Mesenchymal stem cell (in vitro differentiated cells and primary cell): ENCODE measurements around the gene AP2M1.
"Not testable (repeated sequence)": the region's sequence is repeated elsewhere in the genome, so short reads cannot be mapped to it uniquely, and the experiment has no call there.

Source experiments
- DNase-seq: peaks from one replicate; pipeline ENCODE4 v3.0.0-alpha.2; 2013
- H2AFZ ChIP-seq: one replicate; pipeline ENCODE4 v1.6.1; 2013; ENCODE audit warnings: low read depth, mild to moderate bottlenecking, control low read depth, inconsistent platforms, low read length, moderate library complexity
- H2AK5ac ChIP-seq: 2 replicates; pipeline ENCODE4 v1.6.1; 2013; ENCODE audit warnings: low read length, moderate library complexity, mild to moderate bottlenecking, inconsistent platforms; ENCODE audit not compliant: severe bottlenecking
- H2BK120ac ChIP-seq: one replicate; pipeline ENCODE4 v1.6.1; 2013; ENCODE audit warnings: low read depth, mild to moderate bottlenecking, inconsistent platforms, low read length, moderate library complexity
- H2BK12ac ChIP-seq, 2 experiments: one replicate each; pipeline ENCODE4 v1.6.1; 2013; ENCODE audit warnings: inconsistent platforms in 2 of 2, low read length in 2 of 2, mild to moderate bottlenecking in 2 of 2, moderate library complexity in 2 of 2, control low read depth in 1 of 2
- H2BK15ac ChIP-seq: one replicate; pipeline ENCODE4 v1.6.1; 2013; ENCODE audit warnings: mild to moderate bottlenecking, low read depth, inconsistent platforms; ENCODE audit not compliant: poor library complexity, severe bottlenecking
- H2BK5ac ChIP-seq: 2 replicates; pipeline ENCODE4 v1.6.1; 2013; ENCODE audit warnings: low read depth, mild to moderate bottlenecking, low read length, control low read depth, inconsistent platforms; ENCODE audit not compliant: poor library complexity, severe bottlenecking
- H3K14ac ChIP-seq, 2 experiments: one replicate each; pipeline ENCODE4 v1.6.1; 2013; ENCODE audit warnings: inconsistent platforms in 2 of 2, low read length in 2 of 2, control low read depth in 1 of 2, mild to moderate bottlenecking in 1 of 2, moderate library complexity in 1 of 2
- H3K18ac ChIP-seq, 2 experiments: one replicate each; pipeline ENCODE4 v1.6.1; 2013; ENCODE audit warnings: inconsistent platforms in 2 of 2, low read length in 2 of 2, control low read depth in 1 of 2, low read depth in 1 of 2, mild to moderate bottlenecking in 1 of 2
- H3K23ac ChIP-seq, 2 experiments: one replicate each; pipeline ENCODE4 v1.6.1; 2013; ENCODE audit warnings: inconsistent platforms in 2 of 2, low read length in 2 of 2, mild to moderate bottlenecking in 2 of 2, moderate library complexity in 2 of 2, control low read depth in 1 of 2
- H3K27ac ChIP-seq: 2 replicates; pipeline ENCODE4 v1.5.1; 2013; ENCODE audit warnings: mild to moderate bottlenecking, moderate library complexity, low read length, control low read depth, inconsistent platforms; ENCODE audit not compliant: poor library complexity, severe bottlenecking
- H3K27me3 ChIP-seq, 2 experiments: 2 replicates each; pipeline versions ENCODE4 v1.6.1 to v1.7.0; 2013; ENCODE audit warnings: low read length in 2 of 2, mild to moderate bottlenecking in 2 of 2, moderate library complexity in 2 of 2, control low read depth in 1 of 2, inconsistent platforms in 1 of 2; ENCODE audit not compliant: control insufficient read depth in 1 of 2, insufficient read depth in 1 of 2
- H3K36me3 ChIP-seq, 2 experiments: 2 replicates each; pipeline versions ENCODE4 v1.6.1 to v1.7.0; 2013; ENCODE audit warnings: low read length in 2 of 2, control low read depth in 1 of 2, inconsistent platforms in 1 of 2, low read depth in 1 of 2, mild to moderate bottlenecking in 1 of 2; ENCODE audit not compliant: insufficient read depth in 2 of 2, control insufficient read depth in 1 of 2
- H3K4ac ChIP-seq, 2 experiments: one replicate each; pipeline ENCODE4 v1.6.1; 2013; ENCODE audit warnings: inconsistent platforms in 2 of 2, low read length in 2 of 2, mild to moderate bottlenecking in 2 of 2, moderate library complexity in 2 of 2, control low read depth in 1 of 2, low read depth in 1 of 2
- H3K4me1 ChIP-seq: 2 replicates; pipeline ENCODE4 v1.6.1; 2013; ENCODE audit warnings: low read depth, low read length, control low read depth; ENCODE audit not compliant: control insufficient read depth, insufficient read depth
- H3K4me2 ChIP-seq: 2 replicates; pipeline ENCODE4 v1.6.1; 2013; ENCODE audit warnings: low read length, mild to moderate bottlenecking, inconsistent platforms; ENCODE audit not compliant: poor library complexity, severe bottlenecking
- H3K4me3 ChIP-seq, 2 experiments: 2 replicates each; pipeline versions ENCODE4 v1.5.1 to v1.7.0; 2013; ENCODE audit warnings: low read length in 2 of 2, mild to moderate bottlenecking in 2 of 2, control low read depth in 1 of 2, low read depth in 1 of 2; ENCODE audit not compliant: insufficient read depth in 1 of 2
- H3K79me1 ChIP-seq: replicated peaks from 2 replicates; pipeline ENCODE4 v1.6.1; 2013; ENCODE audit warnings: mild to moderate bottlenecking, control low read depth, low read length, inconsistent platforms; ENCODE audit not compliant: poor library complexity, severe bottlenecking
- H3K9ac ChIP-seq: 2 replicates; pipeline ENCODE4 v1.7.0; 2013; ENCODE audit warnings: mild to moderate bottlenecking, low read length, moderate library complexity
- H3K9me3 ChIP-seq: 2 replicates; pipeline ENCODE4 v1.7.0; 2013; ENCODE audit warnings: mild to moderate bottlenecking, low read length; ENCODE audit not compliant: control insufficient read depth
- H4K8ac ChIP-seq: one replicate; pipeline ENCODE4 v1.6.1; 2013; ENCODE audit warnings: inconsistent platforms, mild to moderate bottlenecking, low read length, moderate library complexity
- H4K91ac ChIP-seq: one replicate; pipeline ENCODE4 v1.6.1; 2013; ENCODE audit warnings: mild to moderate bottlenecking, low read length, inconsistent platforms
- WGBS: methylation state at CpG from one replicate; pipeline ENCODE4 v1.1.7; 2013; ENCODE audit warnings: mixed read lengths; 5-methylcytosine and 5-hydroxymethylcytosine counted together

The AP2M1 gene

DNA sequence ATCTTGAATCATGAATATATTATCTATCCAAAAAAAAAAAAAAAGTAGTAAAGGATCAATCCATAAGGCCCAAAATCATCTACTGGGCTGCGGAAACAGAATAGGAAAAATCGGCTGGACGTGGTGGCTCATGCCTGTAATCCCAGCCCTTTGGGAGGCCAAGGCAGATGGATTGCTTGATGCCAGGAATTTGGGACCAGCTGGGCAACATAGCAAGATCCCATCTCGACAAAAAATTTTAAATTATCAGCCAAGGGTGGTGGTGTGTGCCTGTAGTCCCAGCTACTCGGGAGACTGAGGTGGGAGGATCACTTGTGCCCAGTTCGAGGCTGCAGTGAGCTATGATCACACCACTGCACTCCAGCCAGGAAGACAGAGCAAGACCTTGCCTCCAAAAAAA, 25.5 kb upstream of the AP2M1 start:
- Histone ChIP-seq H3K4ac (no peak overlapping the region), H2BK5ac (no peak overlapping the region), H3K4me2 (no peak overlapping the region), H3K27ac (no peak overlapping the region), H3K27me3 (no peaks in the 10 kb centered on the region), H3K36me3 (peaks cover 9 to 28% of the 10 kb centered on the region in 2 experiments), H4K8ac (no peak overlapping the region), H2AK5ac (no peak overlapping the region), H3K4me1 (peaks cover 7% of the 10 kb centered on the region), H3K9ac (no peak overlapping the region), H2AFZ (no peak overlapping the region), H2BK120ac (no peak overlapping the region), H3K4me3 (no peak overlapping the region), H4K91ac (no peak overlapping the region), H2BK15ac (no peak overlapping the region), H3K14ac (no peak overlapping the region), H3K9me3 (no peaks in the 10 kb centered on the region), H3K18ac (no peak overlapping the region), H3K79me1 (peaks cover 8% of the 10 kb centered on the region), H2BK12ac (no peak overlapping the region), H3K23ac (no peak overlapping the region)
- no peak for DNase-seq
- WGBS = 90% methylated on average over 6 of the region's 6 CpGs

DNA sequence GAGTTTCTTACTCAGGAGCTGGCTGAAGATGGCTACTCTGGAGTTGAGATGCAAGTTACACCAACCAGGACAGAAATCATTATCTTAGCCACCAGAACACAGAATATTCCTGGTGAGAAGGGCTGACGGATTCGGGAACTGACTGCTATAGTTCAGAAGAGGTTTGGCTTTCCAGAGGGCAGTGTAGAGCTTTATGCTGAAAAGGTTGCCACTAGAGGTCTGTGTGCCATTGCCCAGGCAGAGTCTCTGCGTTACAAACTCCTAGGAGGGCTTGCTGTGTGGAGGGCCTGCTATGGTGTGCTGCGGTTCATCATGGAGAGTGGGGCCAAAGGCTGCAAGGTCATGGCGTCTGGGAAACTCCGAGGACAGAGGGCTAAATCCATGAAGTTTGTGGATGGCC, 24.9 kb upstream of the AP2M1 start:
- not testable (repeated sequence) for H3K9ac ChIP-seq, H3K27ac ChIP-seq, H4K91ac ChIP-seq, H2AK5ac ChIP-seq, H2AFZ ChIP-seq, DNase-seq, H4K8ac ChIP-seq, H2BK120ac ChIP-seq, H3K79me1 ChIP-seq, H3K18ac ChIP-seq, H3K4me1 ChIP-seq, H2BK12ac ChIP-seq, H3K23ac ChIP-seq, H2BK5ac ChIP-seq, H3K9me3 ChIP-seq, H3K4ac ChIP-seq, H3K27me3 ChIP-seq, H3K4me2 ChIP-seq, H3K4me3 ChIP-seq, H2BK15ac ChIP-seq
- H3K14ac ChIP-seq = peak overlapping the region in 1 of 2 experiments; percentile 28
- WGBS = 90% methylated on average over 6 of the region's 6 CpGs
- H3K36me3 ChIP-seq = peaks cover 3 to 22% of the 10 kb centered on the region in 2 experiments

GRCh38 chr3:184154885-184155643, 19.6 kb upstream of the AP2M1 start, which contains the start of gene DVL3:
Gene DVL3 (plus strand): TSS chr3:184155377. CDS start chr3:184155636, 259 bp downstream.
- peak within 1 kb of the TSS; percentile 96 for H4K91ac ChIP-seq
- H3K9ac ChIP-seq = peak within 1 kb of the TSS; percentile 97
- H3K36me3 ChIP-seq = no peaks in the 10 kb centered on the region
- H2BK120ac ChIP-seq = peak within 1 kb of the TSS; percentile 71
- peak within 1 kb of the TSS in 1 of 2 experiments; percentile 71 for H2BK12ac ChIP-seq
- peaks cover 10% of the 10 kb centered on the region for H3K4me1 ChIP-seq
- peak within 1 kb of the TSS; percentile 41 for H2AK5ac ChIP-seq
- peak within 1 kb of the TSS; percentile 83 to 88 for H3K4me3 ChIP-seq
- no peaks in the 10 kb centered on the region for H3K27me3 ChIP-seq
- WGBS = under 1% methylated on average over 58 of the region's 84 CpGs
- peak within 1 kb of the TSS; percentile 91 for H4K8ac ChIP-seq
- peak within 1 kb of the TSS; percentile 89 for H3K4me2 ChIP-seq
- peak within 1 kb of the TSS; percentile 90 to 99 for H3K23ac ChIP-seq
- peak within 1 kb of the TSS; percentile 81 for H2BK5ac ChIP-seq
- H3K27ac ChIP-seq = peak within 1 kb of the TSS; percentile 76
- peak within 1 kb of the TSS; percentile 92 to 99 for H3K18ac ChIP-seq
- H3K9me3 ChIP-seq = no peaks in the 10 kb centered on the region
- DNase-seq = peak; percentile 64
- peak within 1 kb of the TSS; percentile 95 to 99 for H3K4ac ChIP-seq
- H3K79me1 ChIP-seq = peaks cover 3% of the 10 kb centered on the region
- H2BK15ac ChIP-seq = peak within 1 kb of the TSS; percentile 100
- H2AFZ ChIP-seq = no peak within 1 kb of the TSS
- H3K14ac ChIP-seq = peak within 1 kb of the TSS; percentile 62 to 94

DNA sequence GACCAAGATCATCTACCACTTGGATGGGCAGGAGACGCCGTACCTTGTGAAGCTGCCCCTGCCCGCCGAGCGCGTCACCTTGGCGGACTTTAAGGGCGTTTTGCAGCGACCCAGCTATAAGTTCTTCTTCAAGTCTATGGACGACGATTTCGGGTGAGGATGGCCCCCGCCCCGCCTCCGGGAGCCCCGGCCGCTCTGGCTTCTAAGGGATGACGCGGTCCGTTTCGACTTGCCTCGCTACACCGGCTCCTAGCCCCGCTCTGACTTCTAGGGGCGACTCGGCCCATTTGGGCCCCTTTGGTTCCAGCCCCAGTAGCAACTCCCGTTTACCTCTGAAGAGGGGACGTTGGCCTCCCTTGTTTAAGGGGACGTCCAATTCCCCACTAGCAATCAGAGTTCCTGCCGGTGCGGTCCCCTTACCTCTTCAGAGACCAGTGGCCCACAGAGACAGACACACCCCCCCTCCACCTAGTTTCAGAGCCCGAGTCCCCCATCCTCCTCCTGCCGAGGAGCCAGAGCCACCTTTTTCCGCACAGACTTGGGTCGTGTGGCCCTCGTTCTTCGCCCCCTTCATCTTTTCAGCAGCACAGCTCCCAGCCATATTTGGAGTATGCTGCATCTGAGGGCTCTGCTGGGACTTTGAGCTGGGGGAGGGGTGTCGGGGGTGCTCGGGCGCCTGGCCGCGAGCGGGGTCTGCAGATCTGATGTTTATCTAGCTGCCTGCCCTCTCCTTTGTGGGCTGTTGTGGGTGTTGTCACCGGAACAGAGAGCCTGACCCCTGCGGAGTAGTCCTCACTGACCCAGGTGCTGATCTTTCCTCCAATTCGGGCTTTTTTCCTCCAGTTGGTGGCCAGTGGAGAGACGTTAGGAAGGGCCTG, 18.8 kb upstream of the AP2M1 start:
- peak overlapping the region; percentile 97 for H3K9ac ChIP-seq
- peak overlapping the region; percentile 41 for H2AK5ac ChIP-seq
- peaks cover 0 to 5% of the 10 kb centered on the region in 2 experiments for H3K36me3 ChIP-seq
- peaks cover 3% of the 10 kb centered on the region for H3K79me1 ChIP-seq
- peak overlapping the region; percentile 81 for H2BK5ac ChIP-seq
- peak overlapping the region; percentile 100 for H2BK15ac ChIP-seq
- peak overlapping the region; percentile 92 to 99 for H3K18ac ChIP-seq
- peak overlapping the region in 1 of 2 experiments; percentile 71 for H2BK12ac ChIP-seq
- H3K4me2 ChIP-seq = peak overlapping the region; percentile 89
- peak overlapping the region; percentile 90 to 99 for H3K23ac ChIP-seq
- H3K27ac ChIP-seq = peak overlapping the region; percentile 76
- peak overlapping the region; percentile 71 for H2BK120ac ChIP-seq
- no peaks in the 10 kb centered on the region for H3K9me3 ChIP-seq
- peak overlapping the region; percentile 95 to 99 for H3K4ac ChIP-seq
- H3K4me1 ChIP-seq = peaks cover 16% of the 10 kb centered on the region
- peak overlapping the region; percentile 91 for H4K8ac ChIP-seq
- H2AFZ ChIP-seq = no peak overlapping the region
- H4K91ac ChIP-seq = peak overlapping the region; percentile 96
- peak overlapping the region; percentile 83 to 88 for H3K4me3 ChIP-seq
- H3K27me3 ChIP-seq = no peaks in the 10 kb centered on the region
- H3K14ac ChIP-seq = peak overlapping the region; percentile 62 to 94
- DNase-seq = peak; percentile 60
- WGBS = under 1% methylated on average over 42 of the region's 47 CpGs
